Spleen (tissue), 7 donors: ENCODE measurements around the gene UBL4A.

Source experiments
- POLR2A ChIP-seq, 3 donors: fragments of 450-650 bp; IDR thresholded peaks; one replicate each; pipeline ENCODE4 v1.5.1; 2017; ENCODE audit warnings: antibody characterized with exemption in 3 of 3, mild to moderate bottlenecking in 1 of 3
- TF ChIP-seq, protein P1 (sequence below), 11 experiments: fragments of 200-600 bp in 7 of 11; fragments of 450-650 bp in 4 of 11; sonication (generic) in 4 of 11; IDR thresholded peaks in 8 of 11; conservative IDR thresholded peaks in 3 of 11; 1 replicate in 7 of 11; 2 replicates in 4 of 11; pipeline versions ENCODE4 v1.4.0 to v1.8.0; 2016 to 2021; ENCODE audit warnings: antibody characterized with exemption in 11 of 11, inconsistent platforms in 4 of 11, mild to moderate bottlenecking in 1 of 11
- donor health status: DM: no; HTN: no; CAD: no; lungs with moderate emphysema.
- donor health status: DM: no; HTN: no; CAD: no.
- donor health status: DM: no; HTN: no; CAD: no.

DNA sequence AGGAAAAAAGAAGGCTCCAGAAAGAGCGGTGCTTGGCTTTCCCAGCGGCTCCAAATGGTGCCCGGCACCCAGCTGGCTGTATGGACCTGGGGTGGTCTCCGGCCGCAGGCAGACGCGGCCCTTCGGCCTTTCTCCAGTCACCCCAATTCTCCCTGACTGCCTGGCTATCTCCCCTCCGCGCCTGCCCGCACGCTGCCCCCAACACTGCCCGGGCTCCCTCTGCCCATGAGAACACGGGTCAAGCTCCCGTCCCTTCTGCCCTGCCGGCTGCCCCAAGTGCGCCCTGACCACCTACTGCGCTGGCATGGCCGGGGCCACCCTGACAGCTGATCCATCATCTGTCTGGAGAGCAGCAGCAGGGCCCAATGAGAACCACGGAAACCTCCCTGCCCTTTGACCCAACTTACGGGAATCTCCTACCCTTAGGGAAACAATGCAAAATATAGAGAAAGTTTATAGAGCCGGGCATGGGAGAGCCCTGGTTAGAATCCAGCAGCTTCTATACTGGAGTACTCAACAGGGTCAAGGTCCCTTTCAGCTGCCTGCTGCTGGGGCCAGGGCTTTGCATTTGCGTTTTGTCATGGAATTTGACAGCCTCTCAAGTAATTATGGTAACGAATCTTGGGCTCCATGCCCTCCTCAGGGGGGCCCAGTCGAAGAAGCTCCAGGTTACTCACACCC lies 30.8 kb upstream of the UBL4A start:
- TF ChIP-seq POLR2A (IDR thresholded peaks at IDR 0.05): no peak
- TF ChIP-seq, protein P1, sequence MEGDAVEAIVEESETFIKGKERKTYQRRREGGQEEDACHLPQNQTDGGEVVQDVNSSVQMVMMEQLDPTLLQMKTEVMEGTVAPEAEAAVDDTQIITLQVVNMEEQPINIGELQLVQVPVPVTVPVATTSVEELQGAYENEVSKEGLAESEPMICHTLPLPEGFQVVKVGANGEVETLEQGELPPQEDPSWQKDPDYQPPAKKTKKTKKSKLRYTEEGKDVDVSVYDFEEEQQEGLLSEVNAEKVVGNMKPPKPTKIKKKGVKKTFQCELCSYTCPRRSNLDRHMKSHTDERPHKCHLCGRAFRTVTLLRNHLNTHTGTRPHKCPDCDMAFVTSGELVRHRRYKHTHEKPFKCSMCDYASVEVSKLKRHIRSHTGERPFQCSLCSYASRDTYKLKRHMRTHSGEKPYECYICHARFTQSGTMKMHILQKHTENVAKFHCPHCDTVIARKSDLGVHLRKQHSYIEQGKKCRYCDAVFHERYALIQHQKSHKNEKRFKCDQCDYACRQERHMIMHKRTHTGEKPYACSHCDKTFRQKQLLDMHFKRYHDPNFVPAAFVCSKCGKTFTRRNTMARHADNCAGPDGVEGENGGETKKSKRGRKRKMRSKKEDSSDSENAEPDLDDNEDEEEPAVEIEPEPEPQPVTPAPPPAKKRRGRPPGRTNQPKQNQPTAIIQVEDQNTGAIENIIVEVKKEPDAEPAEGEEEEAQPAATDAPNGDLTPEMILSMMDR (IDR thresholded peaks at IDR 0.05 in 8 of 11, conservative IDR thresholded peaks at IDR 0.05 in 3 of 11): no peak
